KBM-7 (cell line): ENCODE data around the gene NR2F1-AS1.

Experiments used
- DNase-seq: peaks from one replicate; pipeline ENCODE4 v3.0.0-alpha.2; 2015
- in situ Hi-C: fragments of 300-500 bp; cut with MboI; formaldehyde crosslinking; loops from 2 replicates; pipeline ENCODE4 v1.14.3; 2020; ENCODE audit warnings: low sequenced_read_pairs, low pct_unique_long_range_greater_than_20kb, mixed read lengths

The NR2F1-AS1 gene

DNA sequence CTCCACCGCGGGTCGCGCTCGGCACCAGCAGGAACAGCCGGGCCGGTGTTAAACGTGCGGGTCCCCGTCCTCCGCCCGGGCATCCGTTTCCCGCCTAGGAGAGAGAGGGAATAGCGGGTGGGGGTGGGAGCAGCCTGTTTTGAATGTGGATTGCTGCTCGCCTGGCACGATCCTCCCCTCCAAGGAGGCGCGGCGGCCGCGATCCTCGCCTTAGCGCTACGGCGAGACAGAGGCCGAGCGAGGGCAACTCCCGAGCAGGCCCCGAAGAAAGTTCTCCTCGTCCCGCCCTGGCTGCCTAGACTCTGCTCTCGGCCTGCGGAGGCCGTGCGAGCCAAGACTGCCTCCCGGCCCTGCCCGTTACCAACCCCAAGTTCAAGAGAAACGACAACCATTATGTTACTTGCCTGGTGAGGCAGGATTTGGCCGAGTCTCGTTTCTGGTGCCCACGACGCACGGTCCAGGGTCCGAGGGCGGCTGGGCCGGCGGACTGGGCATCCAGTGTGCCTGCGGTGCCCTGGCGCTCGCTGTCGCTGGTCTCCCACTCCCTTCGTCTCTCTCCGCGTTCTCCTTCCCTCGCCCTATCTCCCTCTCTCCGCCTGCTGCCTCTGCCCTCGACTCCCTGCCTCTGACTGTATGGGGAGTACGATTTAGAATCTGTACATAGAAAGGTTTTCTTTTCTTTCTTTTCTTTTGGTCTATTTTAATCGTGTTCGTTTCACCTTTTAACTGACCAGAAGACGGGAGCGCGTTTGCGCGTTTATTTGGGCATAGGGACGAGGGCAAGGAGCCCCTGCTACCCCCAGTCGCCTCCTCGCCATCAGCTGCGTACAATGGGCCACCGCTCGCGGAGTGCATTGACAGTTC lies 724 bp downstream of the NR2F1-AS1 start:
- in situ Hi-C loops, result loop anchor here (25.0 kb wide), 2 partner anchors 207 to 332 kb away; no protein-coding TSS in a partner anchor
- DNase-seq, result peak; percentile 63

DNA sequence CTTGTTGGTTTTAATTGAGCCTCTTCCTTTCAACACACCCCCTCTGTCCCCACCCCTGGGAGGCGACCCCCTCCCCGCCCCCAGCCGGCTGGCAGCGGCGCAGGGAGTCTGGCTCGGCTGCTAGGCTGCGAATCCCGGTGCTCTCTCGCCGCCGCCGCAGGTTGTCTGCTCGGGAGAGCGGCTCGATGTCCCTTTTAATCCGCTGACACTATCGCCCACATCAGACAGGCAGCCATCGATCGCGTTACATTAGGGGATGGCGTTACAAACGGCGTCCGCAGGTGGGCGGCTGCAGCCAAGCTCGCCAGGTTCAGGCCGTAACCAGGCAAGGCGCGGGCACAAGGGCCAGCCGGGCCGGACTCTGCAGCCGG lies 1.3 kb downstream of the NR2F1-AS1 start:
- DNase-seq, result no peak
- in situ Hi-C loops, result loop anchor here (25.0 kb wide), 2 partner anchors 208 to 333 kb away; no protein-coding TSS in a partner anchor

DNA sequence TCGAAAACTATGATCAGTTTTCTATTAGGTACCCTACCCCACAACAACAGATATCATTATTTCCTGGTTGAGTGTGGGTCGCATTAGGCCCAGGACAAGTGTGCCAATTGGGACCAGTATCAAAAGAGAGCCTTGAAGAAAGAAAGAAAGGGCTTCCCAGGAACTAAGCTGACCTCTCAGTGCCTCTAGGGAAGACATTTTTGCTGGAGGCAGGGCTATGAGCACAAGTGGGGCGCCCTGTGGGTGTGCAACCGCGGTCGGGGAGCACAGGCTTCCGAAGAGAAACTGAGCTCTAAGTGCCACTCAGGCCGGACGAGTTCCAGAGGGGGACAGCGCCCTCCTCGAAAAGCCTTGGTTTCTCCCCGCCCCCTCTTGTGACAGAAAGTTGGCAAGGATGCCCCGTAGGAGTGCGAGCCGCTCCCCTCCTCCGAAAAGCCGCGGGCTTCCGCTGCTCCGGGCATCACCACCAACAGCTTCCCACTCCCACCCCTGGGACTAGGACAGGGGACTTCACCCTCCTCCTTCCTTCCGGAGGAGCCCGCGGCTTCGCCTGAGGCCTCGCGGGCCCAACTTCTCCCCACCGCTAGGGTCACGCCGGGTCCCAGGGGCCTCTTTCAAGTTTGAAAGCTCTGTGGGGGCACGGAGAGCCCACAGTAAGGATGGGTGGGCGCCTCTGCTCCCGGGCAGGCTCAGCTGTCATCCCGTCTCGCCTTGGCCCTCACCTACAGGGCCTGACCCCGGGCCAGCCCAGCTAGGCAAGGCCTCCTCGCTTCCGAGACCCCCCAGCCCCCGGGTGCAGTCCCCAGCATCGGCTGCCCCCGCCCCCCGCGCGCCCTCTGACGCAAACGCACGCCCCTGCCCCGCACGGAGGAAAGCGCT lies 2.0 kb downstream of the NR2F1-AS1 start:
- in situ Hi-C loops, result loop anchor here (25.0 kb wide), 2 partner anchors 208 to 333 kb away; no protein-coding TSS in a partner anchor
- peak; percentile 98 for DNase-seq

DNA sequence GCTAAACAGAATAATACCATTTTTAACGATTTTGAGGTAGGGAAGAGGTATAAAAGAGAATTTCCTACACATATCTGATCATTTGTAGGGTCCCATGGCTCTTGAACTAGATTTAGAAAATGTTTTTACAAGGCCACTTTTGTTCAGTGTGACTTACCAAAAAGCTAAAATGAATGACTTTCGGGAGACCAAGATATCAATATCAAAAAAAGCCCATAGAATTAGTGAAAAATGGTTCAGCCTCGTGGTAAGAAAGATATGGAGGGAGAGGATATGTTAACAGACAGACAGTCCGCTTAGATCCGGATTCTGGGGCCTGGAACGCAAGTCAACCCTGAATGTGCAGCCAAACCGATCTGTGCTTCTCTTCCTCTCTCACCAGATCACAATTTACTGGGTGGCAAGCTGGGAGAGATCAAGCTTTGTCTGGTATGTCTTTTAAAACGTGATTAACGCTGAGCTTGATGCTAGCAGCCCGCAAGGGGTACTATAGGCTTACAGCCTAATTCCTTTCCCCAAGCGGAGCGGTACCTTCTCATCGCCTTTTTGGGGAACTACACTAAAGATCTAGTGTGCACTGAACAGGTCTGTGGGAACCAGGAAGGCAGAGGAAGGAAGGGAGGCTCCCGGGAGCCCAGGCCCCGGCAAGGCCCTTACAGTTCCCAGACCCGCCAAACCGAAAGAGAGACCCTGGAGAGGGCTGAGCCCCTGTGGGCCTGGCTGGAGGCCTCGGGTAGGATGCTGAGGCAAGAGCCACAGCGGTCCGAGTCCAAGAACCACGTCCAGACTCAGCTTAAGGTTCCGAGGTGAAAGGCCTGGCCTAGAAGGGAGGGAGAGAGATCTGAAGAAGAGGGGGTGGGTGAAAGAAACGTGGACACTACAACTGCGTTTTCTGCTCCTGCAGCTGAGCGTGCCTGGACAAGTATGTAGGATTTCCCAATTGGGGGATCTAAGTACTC lies 2.9 kb downstream of the NR2F1-AS1 start:
- in situ Hi-C loops, result loop anchor here (25.0 kb wide), 2 partner anchors 209 to 334 kb away; no protein-coding TSS in a partner anchor
- peak; percentile 64 for DNase-seq

DNA sequence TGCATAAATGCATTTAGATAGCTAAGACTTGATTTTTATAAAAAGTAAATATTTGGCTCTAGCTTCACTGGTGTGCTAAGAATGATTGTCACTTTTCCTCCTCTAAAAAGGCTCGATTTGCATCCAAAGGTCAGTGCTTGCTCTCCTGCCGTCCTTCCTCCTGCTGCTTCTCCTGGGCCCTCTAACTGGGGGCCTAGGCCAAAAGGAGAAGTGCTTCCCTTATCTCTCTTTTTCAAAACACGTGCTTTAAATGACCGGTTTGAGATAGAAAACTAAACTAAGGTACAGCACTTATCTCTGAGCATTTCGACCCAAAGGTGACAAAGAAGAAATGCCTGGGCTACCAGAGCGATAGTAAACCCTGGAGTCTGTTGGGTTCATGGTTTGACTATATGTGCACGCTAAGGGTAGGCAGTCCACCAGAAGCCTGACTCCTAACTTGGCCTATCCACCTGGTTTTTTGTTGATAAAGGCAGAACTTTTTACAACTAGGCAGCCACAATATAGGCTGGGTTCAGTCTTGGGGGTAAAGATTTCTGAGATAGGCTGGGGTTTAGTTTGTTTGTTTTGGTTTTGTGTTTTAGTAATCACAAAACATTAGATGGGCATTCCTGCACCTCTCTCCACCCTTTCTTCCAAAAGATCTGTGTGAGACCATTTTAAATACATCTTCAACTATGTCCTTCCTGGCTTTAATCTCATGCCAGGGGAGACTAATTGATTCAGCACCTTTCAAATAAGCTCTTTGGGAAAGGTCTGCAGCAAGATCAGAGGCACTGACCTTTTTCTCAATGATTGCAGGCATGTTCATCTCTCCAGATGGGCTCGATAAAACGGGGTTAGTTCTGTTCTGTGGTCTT lies 3.8 kb downstream of the NR2F1-AS1 start:
- in situ Hi-C loops, result loop anchor here (25.0 kb wide), 2 partner anchors 210 to 335 kb away; no protein-coding TSS in a partner anchor
- peak; percentile 80 for DNase-seq

DNA sequence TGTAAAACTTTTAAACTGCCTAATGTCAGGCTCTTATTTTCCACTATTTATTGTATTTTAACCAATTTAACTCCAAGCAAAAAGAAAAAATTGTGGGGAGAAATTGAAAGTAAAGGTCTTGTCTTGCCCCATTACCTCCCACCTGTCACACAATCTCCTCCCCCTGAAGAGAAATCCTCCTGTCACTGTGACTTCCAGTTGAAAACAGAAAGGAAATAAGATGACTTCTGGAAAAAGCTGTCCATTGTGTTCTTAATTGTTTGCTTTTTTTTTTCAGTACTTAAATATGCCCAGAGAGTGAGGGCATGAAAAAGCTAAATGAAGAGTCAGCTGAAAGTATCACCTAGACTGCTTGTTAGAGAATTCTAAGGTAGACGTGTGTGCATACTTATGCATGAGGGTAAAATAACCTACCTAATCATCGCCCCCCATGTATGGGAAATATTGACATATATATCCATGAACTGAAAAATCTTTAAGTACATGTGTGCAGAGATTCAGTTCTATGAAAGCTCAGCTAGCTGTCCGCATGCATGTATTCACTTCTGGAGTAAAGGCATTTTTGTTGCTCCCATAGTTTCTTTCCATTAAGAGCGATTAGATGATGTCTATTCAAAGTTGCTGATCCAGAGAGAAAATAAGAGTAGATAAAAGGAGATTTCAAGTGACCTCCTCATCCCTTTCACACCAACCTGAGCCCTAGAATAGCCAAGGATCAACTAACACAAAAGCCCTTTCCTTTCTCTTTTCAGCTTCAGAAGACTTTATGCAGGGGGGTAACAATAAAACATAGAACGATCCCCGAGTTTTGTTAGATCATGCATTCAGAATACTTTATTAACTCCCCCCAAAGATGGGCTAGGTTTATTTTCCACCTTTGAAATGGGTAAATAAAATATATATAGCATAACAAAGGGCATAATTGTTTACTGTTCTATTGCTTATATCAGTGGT lies 5.3 kb downstream of the NR2F1-AS1 start:
- no peak for DNase-seq
- in situ Hi-C loops, result loop anchor here (25.0 kb wide), 2 partner anchors 212 to 337 kb away; no protein-coding TSS in a partner anchor

DNA sequence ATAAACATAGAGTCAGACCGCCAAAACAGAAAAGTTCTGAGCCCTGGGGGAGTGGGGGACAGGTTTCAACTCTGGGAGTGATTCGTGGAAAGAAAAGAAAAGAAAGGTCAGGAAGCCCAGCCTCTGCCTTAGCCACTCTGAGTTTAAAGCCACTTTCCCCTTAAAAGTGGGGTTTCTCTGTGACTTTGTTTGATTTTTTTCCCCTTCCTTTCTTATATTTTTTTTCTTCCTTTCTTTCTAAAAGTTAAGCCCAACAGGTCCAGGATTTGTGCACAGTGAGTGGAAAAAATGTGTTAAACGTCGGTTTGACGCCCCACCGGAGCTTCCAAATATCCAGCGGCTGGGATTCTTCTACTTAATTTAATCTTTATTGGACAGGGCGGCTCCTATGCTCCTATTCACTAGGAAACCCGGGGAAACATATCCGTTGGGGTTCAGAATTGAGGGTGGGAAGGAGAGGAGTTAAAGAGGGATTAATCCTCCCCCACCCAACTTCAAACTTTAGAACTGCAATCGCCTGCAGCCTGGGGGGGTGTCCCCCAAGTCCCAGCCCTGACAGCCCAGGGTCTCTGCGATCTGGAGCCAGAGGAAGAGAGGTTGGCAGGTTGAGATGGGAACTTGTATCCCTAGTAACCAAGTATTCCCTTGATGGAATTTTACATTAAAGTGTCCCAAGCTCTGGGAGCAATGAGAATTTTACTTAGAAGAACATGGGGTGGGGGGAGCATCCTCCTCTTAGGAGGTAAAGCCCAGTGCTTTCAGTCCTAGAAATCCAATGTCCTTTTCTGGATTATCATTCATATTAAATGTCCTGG lies 6.3 kb downstream of the NR2F1-AS1 start:
- in situ Hi-C loops, result loop anchor here (25.0 kb wide), 2 partner anchors 213 to 338 kb away; no protein-coding TSS in a partner anchor
- no peak for DNase-seq

DNA sequence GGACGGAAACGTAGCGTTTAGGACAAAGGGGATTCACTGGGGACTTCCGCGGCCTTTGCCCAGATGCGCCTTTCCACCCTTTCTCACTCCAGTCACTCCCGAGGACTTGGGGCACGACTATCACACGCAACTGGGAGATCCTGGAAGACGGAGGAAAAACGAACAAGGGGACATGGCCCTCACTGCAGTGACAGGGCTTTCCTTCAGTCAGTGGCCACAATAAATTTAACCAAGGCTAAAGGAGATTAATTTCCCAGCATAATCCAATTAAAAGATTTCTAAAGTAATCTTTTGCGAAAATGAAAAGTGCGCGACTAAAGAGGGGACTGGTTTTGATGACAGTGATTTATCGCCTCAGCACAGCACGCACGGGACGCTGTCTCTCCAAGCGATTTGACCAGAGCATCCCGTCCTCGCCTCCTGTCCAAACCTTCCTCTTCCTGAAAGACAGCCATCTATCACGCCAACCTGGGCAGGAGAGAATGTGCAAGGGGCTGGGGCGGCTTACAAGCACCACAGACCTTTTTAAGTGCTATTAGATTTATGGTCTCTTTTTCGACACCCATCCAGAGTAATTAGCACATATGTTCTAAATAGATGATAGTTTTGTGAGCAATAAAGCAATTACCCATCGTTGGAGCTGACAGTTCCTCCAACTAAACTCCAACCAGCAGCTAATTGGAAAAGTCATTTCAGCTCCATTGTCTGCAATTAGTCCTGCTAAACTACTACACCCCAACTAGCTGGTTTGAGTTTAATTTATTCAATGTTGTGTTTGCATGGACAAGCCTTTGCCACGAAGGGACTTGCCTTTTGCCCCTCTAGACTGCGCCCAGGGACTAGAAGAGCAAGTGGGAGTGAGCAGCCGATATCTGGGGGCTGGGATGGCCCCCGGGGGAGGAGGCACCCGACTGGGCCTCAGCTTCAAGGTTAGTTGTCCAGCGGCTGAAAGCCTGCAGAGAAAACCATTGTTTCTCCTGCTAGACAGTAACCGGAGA lies 7.4 kb downstream of the NR2F1-AS1 start:
- in situ Hi-C loops, result no loop called here
- no peak for DNase-seq

DNA sequence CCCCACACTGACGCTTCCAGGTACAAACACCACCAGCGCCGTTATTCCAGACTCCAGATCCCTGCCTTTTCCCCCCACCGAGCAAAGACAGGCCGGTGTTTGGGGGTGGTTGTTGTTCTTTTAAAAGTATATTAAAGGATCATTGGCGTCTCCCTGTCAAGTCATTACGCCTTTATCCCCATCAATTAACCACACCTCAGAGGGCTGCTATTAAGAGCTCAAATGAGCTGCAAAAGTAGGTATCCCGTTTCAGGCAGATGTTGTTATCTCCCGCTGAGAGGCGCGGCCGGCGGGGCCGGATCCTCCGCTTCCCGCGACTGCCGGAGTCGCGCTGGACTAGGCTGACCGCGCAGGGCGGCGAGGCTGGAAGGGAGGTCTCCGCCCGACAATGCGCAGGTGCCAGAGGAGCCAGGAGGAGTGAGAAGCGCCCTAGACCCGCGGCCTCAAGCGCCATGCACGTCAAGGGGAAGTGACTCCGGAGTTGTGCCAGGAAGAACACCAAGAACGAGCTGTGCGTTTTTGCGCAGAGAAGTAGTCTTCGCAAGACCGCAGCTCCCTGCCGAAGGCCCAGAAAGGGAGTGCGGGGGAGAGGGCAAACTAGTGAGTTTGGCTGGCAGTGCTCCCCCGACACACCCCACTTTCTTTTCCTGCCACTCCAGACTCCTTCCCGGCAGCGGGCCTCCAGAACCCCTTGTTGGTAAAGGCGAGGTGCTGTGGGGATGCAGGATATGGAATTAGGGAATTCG lies 8.2 kb downstream of the NR2F1-AS1 start:
- DNase-seq, result peak; percentile 69
- in situ Hi-C loops, result no loop called here

DNA sequence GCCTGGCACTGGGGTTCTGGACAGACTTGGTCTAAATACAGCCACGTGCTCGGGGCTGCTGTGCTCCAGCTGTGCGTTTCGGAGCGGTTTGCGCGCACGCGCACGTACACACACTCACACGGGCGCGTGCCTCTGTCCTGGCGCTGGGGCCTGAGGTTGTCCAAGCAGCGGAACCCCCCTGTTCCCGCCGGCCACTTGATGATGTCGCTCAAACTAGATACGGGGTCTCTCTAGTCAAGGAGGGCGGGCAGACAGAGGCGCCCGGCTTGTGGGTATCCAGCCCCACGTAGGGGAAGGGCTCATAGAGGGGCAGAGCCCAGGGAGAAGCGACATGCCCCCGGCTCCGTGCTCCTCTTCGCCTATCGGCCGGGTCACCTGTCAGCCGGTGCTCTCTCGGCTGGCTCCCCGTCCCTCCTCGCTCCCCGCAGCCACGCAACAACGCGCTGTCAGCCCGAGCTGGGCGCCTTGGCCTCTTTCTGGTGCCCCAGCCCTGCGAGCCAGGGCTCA lies 8.9 kb downstream of the NR2F1-AS1 start:
- DNase-seq, result no peak
- in situ Hi-C loops, result no loop called here

DNA sequence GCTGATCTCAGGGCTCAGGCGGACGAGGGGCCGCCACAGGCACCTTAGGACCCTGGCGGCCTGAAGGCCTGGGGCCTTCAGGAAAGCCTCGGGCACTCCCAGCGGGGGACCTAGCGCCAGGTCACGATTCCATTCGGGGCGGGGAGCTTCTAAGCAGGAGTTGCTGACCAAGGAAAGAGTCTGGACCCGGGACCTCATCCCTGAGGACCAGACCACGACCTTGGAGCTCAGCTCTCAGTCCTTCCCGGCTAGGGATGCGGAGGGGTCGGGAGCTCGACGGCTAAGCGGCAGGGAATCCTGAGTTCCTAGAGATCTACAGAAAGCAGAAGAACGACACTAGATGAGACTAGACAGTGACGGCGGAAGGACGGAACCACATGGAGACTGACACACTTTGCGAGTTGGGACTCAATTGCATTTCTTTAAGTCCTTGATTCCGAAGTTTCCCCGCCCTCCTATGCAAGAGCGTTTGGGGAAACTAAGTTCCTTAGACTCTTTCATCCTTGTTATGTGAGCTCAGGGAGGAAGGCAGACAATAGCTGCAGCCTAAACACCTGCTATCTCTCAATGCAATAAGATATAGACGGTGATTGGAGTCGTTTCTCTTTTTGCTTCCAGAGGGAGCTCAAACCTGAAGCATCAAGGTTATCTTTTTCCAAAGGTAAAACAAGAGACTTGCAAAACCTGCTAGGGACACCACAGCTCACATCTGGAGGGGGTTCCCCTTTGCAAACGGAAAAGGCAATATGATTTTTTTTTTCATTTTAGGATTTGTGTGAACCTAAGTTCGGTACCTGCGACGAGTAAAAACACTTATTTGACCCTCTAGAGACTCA lies 9.7 kb downstream of the NR2F1-AS1 start:
- DNase-seq, result no peak
- in situ Hi-C loops, result no loop called here

DNA sequence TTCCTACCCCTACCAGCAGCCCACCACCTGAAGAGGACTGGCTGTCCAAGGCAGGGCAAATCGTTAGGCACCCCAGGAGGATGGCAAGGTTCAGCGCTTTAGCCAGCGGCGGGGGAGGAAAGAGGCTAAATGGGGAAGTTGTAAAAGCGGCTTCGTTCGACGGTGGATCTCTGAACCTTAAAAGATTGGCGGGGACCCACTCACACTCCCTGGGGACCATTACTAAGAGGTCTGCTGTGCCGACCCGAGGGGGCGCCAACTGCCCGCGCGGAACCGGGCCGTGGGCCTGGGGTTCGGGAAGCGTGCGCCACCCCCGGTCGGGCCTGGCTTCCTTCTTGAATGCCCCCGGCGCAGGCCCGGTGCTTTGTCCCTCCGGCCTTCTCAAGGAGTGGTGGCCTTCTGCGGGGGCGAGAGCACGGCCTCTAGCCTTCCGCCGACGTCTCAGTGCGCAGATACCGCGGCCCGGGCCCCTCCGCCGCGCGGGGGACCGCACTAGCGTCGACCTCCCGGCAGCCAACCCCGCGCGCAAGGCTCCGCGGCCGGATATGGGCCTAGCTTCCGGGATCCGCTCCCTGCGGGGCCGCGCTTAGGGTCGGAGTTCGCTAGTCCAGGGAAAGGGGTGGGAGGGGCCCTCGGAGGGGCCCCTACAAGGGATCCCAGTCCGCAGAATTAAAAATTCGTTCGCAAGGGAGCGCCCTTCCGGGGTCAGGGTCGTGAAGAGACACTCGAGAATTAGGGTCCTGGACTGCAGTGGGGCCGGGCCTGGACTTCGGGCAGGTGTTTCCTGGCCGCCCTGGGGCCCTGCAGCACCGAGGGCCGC lies 10.5 kb downstream of the NR2F1-AS1 start:
- in situ Hi-C loops, result no loop called here
- DNase-seq, result peak; percentile 81
